BLaER1 treated with 17β-estradiol and CSF1 and Interleukin-3, amounts not matched to agents 10 nM and 100 nM (cell line): ENCODE data around the gene FHOD3.

Source experiments
- H3K27ac ChIP-seq, 11 experiments: shearing (Covaris generic); formaldehyde crosslinking; 2 replicates each; pipeline ENCODE4 v1.8.1; 2022
- H3K27me3 ChIP-seq, 11 experiments: shearing (Covaris generic); formaldehyde crosslinking; 2 replicates each; pipeline ENCODE4 v1.8.1; 2022
- H3K36me3 ChIP-seq, 11 experiments: shearing (Covaris generic); formaldehyde crosslinking; 2 replicates each; pipeline ENCODE4 v1.8.1; 2022
- H3K4me1 ChIP-seq, 10 experiments: shearing (Covaris generic); formaldehyde crosslinking; 2 replicates each; pipeline ENCODE4 v1.8.1; 2022
- H3K4me2 ChIP-seq, 11 experiments: shearing (Covaris generic); formaldehyde crosslinking; 2 replicates each; pipeline ENCODE4 v1.8.1; 2022
- H3K4me3 ChIP-seq, 10 experiments: shearing (Covaris generic); formaldehyde crosslinking; 2 replicates each; pipeline ENCODE4 v1.8.1; 2022
- H3K9ac ChIP-seq, 11 experiments: shearing (Covaris generic); formaldehyde crosslinking; 2 replicates each; pipeline ENCODE4 v1.8.1; 2022
- H3K9me3 ChIP-seq, 11 experiments: shearing (Covaris generic); formaldehyde crosslinking; replicated peaks in 1 of 11; 2 replicates each; pipeline ENCODE4 v1.8.1; 2022
- H4K20me1 ChIP-seq, 11 experiments: shearing (Covaris generic); formaldehyde crosslinking; 2 replicates each; pipeline ENCODE4 v1.8.1; 2022
- Cebpa-rat ChIP-seq, 11 experiments: shearing (Covaris generic); IDR thresholded peaks; 2 replicates each; pipeline ENCODE4 v1.8.1; 2022

FHOD3 gene

DNA sequence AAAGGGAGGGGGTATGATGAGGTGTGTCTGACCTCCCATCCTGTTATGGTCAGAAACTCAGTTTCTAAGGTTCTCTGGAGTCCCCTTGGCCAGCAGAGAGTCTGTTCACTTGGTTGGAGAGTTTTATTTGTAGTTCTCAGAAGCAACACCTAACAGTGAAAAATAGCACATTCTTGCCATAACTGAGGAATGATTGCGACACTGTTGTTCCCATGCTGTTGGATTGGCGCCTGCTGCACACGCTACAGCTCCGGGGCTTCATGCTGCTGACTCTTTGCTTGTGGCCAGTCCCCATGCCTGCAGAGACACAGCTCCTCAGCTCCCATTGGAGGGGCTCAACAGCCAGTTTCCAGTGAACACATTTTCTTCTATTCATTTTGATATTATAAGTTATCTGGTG lies 489.2 kb downstream of the FHOD3 start:
- H3K9me3 ChIP-seq = peaks cover 16 to 24% (median 21%) of the 10 kb centered on the region in 11 experiments
- peaks cover 38 to 73% (median 50%) of the 10 kb centered on the region in 11 experiments for H3K36me3 ChIP-seq
- H3K27me3 ChIP-seq = no peaks in the 10 kb centered on the region
- H3K27ac ChIP-seq = no peak overlapping the region
- H3K9ac ChIP-seq = no peak overlapping the region
- H3K4me3 ChIP-seq = no peak overlapping the region
- H3K4me1 ChIP-seq = no peaks in the 10 kb centered on the region
- H3K4me2 ChIP-seq = no peak overlapping the region
- TF ChIP-seq Cebpa-rat (IDR thresholded peaks at IDR 0.05) = peak in 3 of 11 experiments; percentile 16 to 70 (median 56); a peak in 3 of 22 replicates
- peaks cover 0 to 4% (median 0%) of the 10 kb centered on the region in 11 experiments; a peak in 1 of 22 replicates for H4K20me1 ChIP-seq

DNA sequence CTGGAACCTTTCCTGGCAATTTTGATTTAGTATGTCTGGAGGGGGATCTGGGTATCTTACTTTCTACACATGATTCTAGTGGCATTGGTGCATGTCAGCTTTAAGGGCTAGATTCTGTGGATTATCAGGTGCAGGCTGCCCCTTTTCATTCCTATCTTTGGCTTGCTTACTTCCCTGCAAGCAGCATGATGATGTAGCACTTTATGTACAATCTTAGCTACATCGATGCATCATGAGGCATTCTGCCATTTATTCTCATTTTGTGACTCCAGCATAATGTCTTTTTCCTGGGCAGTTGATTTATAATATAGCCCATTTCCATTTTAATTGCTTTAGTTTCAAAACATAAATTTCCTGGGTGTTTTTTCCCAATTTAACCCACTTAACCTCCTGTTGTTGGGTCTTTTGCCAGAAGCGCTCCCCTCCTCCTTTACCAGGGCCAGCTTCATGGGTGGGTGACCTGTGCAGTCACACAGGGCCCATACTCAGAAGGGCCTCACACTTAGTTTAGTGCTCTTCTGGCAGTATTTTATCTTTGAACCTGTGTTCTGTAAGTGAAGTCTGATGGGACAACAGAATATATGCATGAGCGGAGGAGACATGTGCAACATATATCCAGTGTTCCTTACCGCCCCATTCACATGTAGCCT lies 495.2 kb downstream of the FHOD3 start:
- H3K36me3 ChIP-seq = peaks cover 84 to 100% (median 96%) of the 10 kb centered on the region in 11 experiments
- no peak for TF ChIP-seq Cebpa-rat (IDR thresholded peaks at IDR 0.05)
- H3K27ac ChIP-seq = no peak overlapping the region
- H3K27me3 ChIP-seq = no peaks in the 10 kb centered on the region
- H3K9me3 ChIP-seq = peaks cover 16 to 27% (median 24%) of the 10 kb centered on the region in 11 experiments
- no peaks in the 10 kb centered on the region for H3K4me1 ChIP-seq
- no peaks in the 10 kb centered on the region for H4K20me1 ChIP-seq
- H3K9ac ChIP-seq = no peak overlapping the region
- H3K4me2 ChIP-seq = no peak overlapping the region
- no peak overlapping the region for H3K4me3 ChIP-seq

DNA sequence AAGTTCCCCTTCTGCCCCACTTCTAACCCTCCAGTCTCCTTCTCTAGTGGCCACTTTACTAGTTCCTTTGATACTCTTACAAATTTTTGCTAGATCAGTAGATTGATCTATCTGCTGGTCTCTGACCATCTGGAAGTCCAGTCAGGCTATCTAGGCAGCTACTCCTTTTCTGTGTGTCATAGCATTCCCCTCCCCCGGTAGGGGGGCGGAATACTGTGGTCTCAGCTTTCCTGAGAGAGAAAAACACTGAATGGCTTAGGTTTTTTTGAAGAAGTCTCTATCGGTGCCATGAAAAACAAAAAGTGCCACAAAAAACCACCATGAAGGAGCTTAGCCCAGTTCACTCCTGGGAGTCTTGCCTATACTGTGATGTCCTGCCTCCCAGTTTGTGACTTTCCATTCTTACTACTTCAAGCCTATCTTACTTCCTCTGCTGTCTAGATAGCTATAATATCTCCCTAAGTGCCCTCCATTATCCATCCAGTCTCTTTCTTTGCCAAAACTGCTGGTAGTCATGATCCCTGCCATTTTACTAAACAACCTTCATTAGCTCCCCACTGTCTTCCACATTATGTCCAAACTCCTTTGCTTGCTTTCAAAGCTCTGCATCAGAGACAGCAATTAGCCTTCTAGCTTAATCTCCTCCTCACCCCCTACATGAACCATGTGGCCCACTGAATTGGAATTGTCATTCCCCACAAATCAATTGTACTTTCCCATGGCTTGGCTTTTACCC lies 501.4 kb downstream of the FHOD3 start:
- no peaks in the 10 kb centered on the region for H3K27me3 ChIP-seq
- no peaks in the 10 kb centered on the region for H4K20me1 ChIP-seq
- H3K4me3 ChIP-seq = no peak overlapping the region
- no peak overlapping the region for H3K27ac ChIP-seq
- no peak overlapping the region for H3K9ac ChIP-seq
- H3K36me3 ChIP-seq = peaks cover 97 to 100% (median 99%) of the 10 kb centered on the region in 11 experiments
- H3K4me1 ChIP-seq = no peaks in the 10 kb centered on the region
- no peak for TF ChIP-seq Cebpa-rat (IDR thresholded peaks at IDR 0.05)
- H3K9me3 ChIP-seq = no peaks in the 10 kb centered on the region; a peak in 1 of 22 replicates
- H3K4me2 ChIP-seq = no peak overlapping the region

DNA sequence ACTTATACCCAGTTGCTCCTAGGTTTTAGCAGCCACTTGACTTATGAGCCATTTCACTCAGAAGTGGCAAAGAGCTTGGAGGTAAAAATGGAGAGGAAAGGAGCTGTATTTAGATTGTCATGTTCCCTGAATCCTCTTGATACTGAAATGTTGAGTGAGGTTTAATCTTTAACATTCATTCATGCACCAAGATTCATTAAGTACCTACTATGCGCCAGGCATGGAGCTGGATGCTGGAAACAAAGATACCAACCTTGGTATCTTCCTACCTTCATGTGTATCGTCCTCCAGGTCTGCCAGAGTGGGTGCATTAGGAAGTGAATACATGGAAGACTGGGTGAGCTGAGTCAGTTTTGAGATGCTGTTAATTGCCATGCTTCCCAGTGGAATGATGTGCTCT lies 507.6 kb downstream of the FHOD3 start:
- H3K4me2 ChIP-seq = no peak overlapping the region
- no peaks in the 10 kb centered on the region; a peak in 1 of 22 replicates for H3K9me3 ChIP-seq
- H3K27ac ChIP-seq = no peak overlapping the region
- no peak overlapping the region for H3K4me3 ChIP-seq
- no peaks in the 10 kb centered on the region for H3K27me3 ChIP-seq
- no peak overlapping the region for H3K9ac ChIP-seq
- peaks cover 0 to 4% (median 3%) of the 10 kb centered on the region in 11 experiments; a peak in 7 of 22 replicates for H4K20me1 ChIP-seq
- TF ChIP-seq Cebpa-rat (IDR thresholded peaks at IDR 0.05) = no peak
- peaks cover 77 to 93% (median 84%) of the 10 kb centered on the region in 11 experiments for H3K36me3 ChIP-seq
- no peaks in the 10 kb centered on the region for H3K4me1 ChIP-seq

DNA sequence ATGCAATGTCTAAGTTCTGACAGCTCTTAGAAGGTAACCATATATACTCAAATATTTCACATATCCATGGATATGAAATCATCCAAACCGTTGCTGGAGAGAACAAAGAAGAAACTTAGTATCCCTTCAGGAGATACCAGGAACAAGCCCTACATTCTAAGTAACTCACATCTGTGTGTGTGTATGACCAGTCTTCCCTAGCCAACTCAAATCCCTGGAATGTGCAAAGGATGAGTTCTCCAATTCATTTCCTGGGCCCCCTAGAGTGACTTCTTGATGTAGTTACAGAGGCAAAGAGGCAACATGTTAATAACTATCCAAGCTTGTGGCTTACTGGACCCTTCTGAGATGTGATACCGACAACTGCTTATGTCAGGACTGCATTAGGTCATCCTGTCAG lies 511.2 kb downstream of the FHOD3 start:
- Histone ChIP-seq H3K4me2 (no peak overlapping the region), H3K4me3 (no peak overlapping the region), H3K4me1 (no peaks in the 10 kb centered on the region), H3K36me3 (peaks cover 67 to 93% (median 77%) of the 10 kb centered on the region in 11 experiments), H3K27ac (no peak overlapping the region), H3K9me3 (no peaks in the 10 kb centered on the region), H3K27me3 (no peaks in the 10 kb centered on the region), H3K9ac (no peak overlapping the region), H4K20me1 (peaks cover 0 to 23% (median 12%) of the 10 kb centered on the region in 11 experiments; a peak in 13 of 22 replicates)
- no peak for TF ChIP-seq Cebpa-rat (IDR thresholded peaks at IDR 0.05)

DNA sequence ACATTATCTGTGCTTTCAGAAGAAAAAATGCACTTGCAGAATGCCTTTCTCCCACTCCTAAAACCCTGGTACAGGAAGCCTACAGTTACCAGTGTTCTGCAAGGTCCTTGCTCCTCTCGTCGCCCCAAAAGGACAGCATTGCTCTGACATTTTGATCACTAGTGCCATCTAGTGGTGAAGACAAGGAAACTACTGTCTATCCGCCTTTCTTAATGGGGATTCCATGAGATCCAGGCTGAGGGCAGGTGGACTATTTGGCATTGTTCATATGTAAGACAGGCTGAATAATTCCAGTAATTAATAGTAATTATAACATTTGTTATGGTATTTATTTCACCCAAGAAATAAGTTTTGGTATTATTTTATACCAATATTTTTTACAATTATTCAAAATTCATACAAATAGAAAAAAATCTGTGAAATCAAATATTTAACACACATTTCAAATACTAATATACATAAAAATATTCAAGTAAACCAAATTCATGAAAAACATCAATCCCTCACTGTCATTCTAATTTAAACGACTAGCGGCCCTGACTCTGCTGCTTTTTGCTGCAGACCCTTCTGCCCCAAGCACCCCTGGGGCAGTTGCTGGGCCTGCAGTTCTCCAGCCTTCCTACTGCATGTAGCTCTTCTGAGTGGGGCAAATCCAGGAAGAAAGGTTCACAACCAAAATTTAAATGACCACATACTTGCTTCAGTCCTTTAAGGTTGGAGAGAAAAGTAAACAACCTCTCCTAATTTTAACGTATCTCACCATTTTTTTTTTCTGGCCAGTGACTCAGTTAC lies 512.3 kb downstream of the FHOD3 start:
- no peak overlapping the region for H3K27ac ChIP-seq
- peaks cover 0 to 23% (median 15%) of the 10 kb centered on the region in 11 experiments; a peak in 12 of 22 replicates for H4K20me1 ChIP-seq
- no peak overlapping the region for H3K4me2 ChIP-seq
- H3K9ac ChIP-seq = no peak overlapping the region
- TF ChIP-seq Cebpa-rat (IDR thresholded peaks at IDR 0.05) = no peak
- no peaks in the 10 kb centered on the region for H3K9me3 ChIP-seq
- H3K4me1 ChIP-seq = no peaks in the 10 kb centered on the region
- no peak overlapping the region for H3K4me3 ChIP-seq
- H3K27me3 ChIP-seq = no peaks in the 10 kb centered on the region
- H3K36me3 ChIP-seq = peaks cover 65 to 93% (median 77%) of the 10 kb centered on the region in 11 experiments

DNA sequence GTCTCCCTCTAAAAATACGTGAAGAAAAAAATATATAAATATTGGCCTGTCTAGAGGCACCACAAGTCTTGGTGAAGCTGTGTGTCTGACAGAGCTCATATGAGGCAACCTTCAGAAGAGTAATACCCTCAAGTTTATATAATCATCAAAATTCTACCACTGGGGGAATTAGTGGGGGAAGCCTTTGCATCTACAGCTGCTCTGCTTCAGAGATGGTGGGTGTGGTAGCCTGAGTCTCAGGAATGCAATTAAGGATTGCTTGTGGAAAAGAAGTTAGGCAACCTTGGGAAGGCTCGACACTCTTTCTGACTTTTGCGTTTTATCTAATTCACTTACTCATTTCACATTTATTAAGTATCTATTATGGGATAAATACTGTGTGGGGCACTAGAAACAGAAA lies 513.9 kb downstream of the FHOD3 start:
- no peak for TF ChIP-seq Cebpa-rat (IDR thresholded peaks at IDR 0.05)
- no peak overlapping the region for H3K4me3 ChIP-seq
- peaks cover 64 to 93% (median 77%) of the 10 kb centered on the region in 11 experiments for H3K36me3 ChIP-seq
- H3K4me2 ChIP-seq = no peak overlapping the region
- peaks cover 0 to 26% (median 15%) of the 10 kb centered on the region in 11 experiments; a peak in 12 of 22 replicates for H4K20me1 ChIP-seq
- no peak overlapping the region for H3K27ac ChIP-seq
- H3K27me3 ChIP-seq = no peaks in the 10 kb centered on the region
- no peaks in the 10 kb centered on the region for H3K4me1 ChIP-seq
- H3K9me3 ChIP-seq = no peaks in the 10 kb centered on the region
- no peak overlapping the region for H3K9ac ChIP-seq

DNA sequence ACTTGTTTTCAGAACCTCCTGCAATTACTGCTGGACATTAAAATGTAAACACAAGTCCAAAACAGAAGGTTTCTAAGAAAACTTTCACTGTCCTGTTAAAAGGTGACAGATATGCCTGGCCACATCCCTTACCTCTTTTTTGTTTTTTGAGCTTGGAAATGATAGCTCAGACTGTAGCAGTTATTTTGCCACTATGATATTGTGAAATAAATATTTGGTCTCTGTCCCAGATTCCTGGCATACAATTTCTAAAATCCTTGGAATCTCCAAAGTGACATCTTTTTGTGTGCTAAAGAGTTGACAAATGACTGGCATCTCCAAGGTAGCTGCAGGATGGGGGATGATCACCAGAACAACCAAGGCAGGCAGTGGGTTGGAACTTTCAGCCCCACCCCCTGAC lies 514.4 kb downstream of the FHOD3 start:
- Histone ChIP-seq H3K9ac (no peak overlapping the region), H3K36me3 (peaks cover 65 to 93% (median 78%) of the 10 kb centered on the region in 11 experiments)
- TF ChIP-seq Cebpa-rat (IDR thresholded peaks at IDR 0.05) = no peak

DNA sequence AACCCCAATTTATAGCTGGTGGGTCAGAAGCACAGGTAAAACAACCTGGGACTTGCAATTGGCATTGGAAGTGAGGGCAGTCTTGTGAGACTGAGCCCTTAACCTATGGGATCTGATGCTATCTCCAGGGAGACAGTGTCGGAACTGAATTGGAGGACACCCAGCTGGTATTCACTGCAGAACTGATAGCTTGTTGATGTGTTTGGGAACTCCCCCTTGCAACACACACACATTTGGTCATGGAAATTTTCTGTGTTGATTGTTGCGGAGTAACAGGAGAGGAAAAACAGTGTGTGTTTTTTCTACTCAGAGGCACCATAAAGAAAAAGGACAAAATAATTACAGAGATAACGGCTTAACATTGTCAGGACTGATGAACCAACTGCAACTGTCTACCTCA lies 515.2 kb downstream of the FHOD3 start:
- Histone ChIP-seq H3K27me3 (no peaks in the 10 kb centered on the region), H4K20me1 (peaks cover 0 to 33% (median 15%) of the 10 kb centered on the region in 11 experiments; a peak in 12 of 22 replicates), H3K9me3 (no peaks in the 10 kb centered on the region), H3K4me1 (no peaks in the 10 kb centered on the region), H3K27ac (no peak overlapping the region), H3K4me3 (no peak overlapping the region), H3K9ac (no peak overlapping the region), H3K4me2 (no peak overlapping the region), H3K36me3 (peaks cover 65 to 93% (median 78%) of the 10 kb centered on the region in 11 experiments)
- TF ChIP-seq Cebpa-rat (IDR thresholded peaks at IDR 0.05) = no peak

More for the DNA sequence above, 514.4 kb downstream of the FHOD3 start:
- H3K9me3 ChIP-seq = no peaks in the 10 kb centered on the region
- H4K20me1 ChIP-seq = peaks cover 0 to 29% (median 15%) of the 10 kb centered on the region in 11 experiments; a peak in 12 of 22 replicates
- no peak overlapping the region for H3K4me2 ChIP-seq
- no peaks in the 10 kb centered on the region for H3K27me3 ChIP-seq
- H3K4me3 ChIP-seq = no peak overlapping the region
- H3K27ac ChIP-seq = no peak overlapping the region
- no peaks in the 10 kb centered on the region for H3K4me1 ChIP-seq
